ENCODE results near the gene DRAM1. TPM values are rescaled to one million over a fixed set of nuclear protein-coding genes. Genes with fewer than 3 reads are reported as not detected.

The DRAM1 gene
- total and polyA plus RNA-seq, 10 of the 15 experiments (the other 5 are each of a cell fraction or from before 2014, with no cell fraction given): 22.4 to 91.5 (median 41.4) TPM

DNA sequence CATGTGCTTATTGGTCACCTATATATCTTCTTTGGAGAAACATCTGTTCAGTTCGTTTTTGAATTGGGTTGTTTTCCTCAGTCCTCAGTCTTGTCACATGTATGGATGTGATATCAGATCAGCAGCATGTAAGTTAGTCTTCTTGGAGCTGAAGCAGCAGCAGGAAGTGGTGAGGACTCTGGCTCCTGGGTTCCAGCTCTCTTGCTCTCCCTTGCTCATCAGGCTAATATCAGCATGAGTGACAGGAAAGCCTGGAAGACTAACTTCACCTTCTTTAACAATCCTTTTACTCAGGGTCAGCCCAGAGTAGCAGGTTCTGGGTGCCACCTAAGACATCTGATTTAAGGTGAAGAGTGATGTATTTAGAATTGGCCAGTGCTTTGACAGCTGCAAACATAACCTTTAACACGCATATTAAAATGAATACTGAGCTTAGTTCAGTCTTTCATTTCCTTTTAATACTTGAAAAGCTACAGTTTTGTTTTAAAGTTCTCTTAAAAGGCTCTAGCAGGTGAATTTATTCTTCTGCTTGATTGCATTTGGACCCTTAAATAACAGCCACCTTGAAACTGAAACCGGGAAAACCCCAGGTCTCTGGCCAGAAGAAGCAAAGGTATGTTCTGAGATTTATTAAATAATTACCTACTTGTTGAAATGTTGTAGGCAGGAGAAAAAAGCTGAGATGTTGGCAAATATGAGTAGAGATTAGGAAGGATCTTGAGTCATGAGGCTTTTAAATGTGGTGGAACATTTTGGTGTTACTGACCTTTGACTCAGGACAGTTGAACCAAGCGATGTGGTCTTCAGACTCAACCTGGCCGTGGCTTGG, 54.3 kb downstream of the DRAM1 start (continued):
- TF ChIP-seq HDGF (IDR thresholded peaks at IDR 0.05): no peak
- TF ChIP-seq ZBTB33 (IDR thresholded peaks at IDR 0.05): no peak
- no peak for TF ChIP-seq MYB (IDR thresholded peaks at IDR 0.05; ENCODE audit: borderline replicate concordance, low read depth, low read length)
- peak; percentile 84; the same call in 1 of the 2 replicates for TF ChIP-seq ZNF217 (IDR thresholded peaks at IDR 0.05)
- peak; percentile 61 for TF ChIP-seq MLLT1 (IDR thresholded peaks at IDR 0.05)
- TF ChIP-seq, protein P1, sequence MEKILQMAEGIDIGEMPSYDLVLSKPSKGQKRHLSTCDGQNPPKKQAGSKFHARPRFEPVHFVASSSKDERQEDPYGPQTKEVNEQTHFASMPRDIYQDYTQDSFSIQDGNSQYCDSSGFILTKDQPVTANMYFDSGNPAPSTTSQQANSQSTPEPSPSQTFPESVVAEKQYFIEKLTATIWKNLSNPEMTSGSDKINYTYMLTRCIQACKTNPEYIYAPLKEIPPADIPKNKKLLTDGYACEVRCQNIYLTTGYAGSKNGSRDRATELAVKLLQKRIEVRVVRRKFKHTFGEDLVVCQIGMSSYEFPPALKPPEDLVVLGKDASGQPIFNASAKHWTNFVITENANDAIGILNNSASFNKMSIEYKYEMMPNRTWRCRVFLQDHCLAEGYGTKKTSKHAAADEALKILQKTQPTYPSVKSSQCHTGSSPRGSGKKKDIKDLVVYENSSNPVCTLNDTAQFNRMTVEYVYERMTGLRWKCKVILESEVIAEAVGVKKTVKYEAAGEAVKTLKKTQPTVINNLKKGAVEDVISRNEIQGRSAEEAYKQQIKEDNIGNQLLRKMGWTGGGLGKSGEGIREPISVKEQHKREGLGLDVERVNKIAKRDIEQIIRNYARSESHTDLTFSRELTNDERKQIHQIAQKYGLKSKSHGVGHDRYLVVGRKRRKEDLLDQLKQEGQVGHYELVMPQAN (conservative IDR thresholded peaks at IDR 0.05): peak; percentile 34
- TF ChIP-seq CUX1 (IDR thresholded peaks at IDR 0.05; ENCODE audit: insufficient replicate concordance, low read depth, low read length): no peak
- TF ChIP-seq NFIC (IDR thresholded peaks at IDR 0.05; ENCODE audit: low read depth, low read length): peak; percentile 97
- TF ChIP-seq, protein P2, sequence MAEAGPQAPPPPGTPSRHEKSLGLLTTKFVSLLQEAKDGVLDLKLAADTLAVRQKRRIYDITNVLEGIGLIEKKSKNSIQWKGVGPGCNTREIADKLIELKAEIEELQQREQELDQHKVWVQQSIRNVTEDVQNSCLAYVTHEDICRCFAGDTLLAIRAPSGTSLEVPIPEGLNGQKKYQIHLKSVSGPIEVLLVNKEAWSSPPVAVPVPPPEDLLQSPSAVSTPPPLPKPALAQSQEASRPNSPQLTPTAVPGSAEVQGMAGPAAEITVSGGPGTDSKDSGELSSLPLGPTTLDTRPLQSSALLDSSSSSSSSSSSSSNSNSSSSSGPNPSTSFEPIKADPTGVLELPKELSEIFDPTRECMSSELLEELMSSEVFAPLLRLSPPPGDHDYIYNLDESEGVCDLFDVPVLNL (IDR thresholded peaks at IDR 0.05; ENCODE audit: low read depth, low read length): no peak
- peak; percentile 78 to 85; a peak in 3 of 4 replicates for TF ChIP-seq EP300 (IDR thresholded peaks at IDR 0.05; ENCODE audit: borderline replicate concordance in 1 of 2, control insufficient read depth in 1 of 2, low read depth in 2 of 2, low read length in 2 of 2)
- no peak for TF ChIP-seq USF1 (IDR thresholded peaks at IDR 0.05; ENCODE audit: borderline replicate concordance, extremely low read length, insufficient read depth, low read depth, low read length)
- no peak for TF ChIP-seq STAT1 (conservative IDR thresholded peaks at IDR 0.05)
- peak; percentile 87 for TF ChIP-seq ZNF24 (IDR thresholded peaks at IDR 0.05)
- TF ChIP-seq CEBPB (IDR thresholded peaks at IDR 0.05; ENCODE audit: borderline replicate concordance in 1 of 2, low read depth in 2 of 2, low read length in 2 of 2): no peak
- peak; percentile 74 for TF ChIP-seq POLR2A (IDR thresholded peaks at IDR 0.05; ENCODE audit: low read depth, low read length)
